GM23248 (cell line): Measurements from ENCODE around the gene CR1L. TPM values are rescaled to one million over a fixed set of nuclear protein-coding genes. Genes with fewer than 3 reads are reported as not detected.
"Not testable (repeated sequence)": the region's sequence is repeated elsewhere in the genome, so short reads cannot be mapped to it uniquely, and the experiment has no call there.

Source experiments
- DNase-seq: peaks from one replicate; pipeline ENCODE4 v3.0.0-alpha.2; 2015
- H2AFZ ChIP-seq: fragments of 200-600 bp; sonication (generic); 2 replicates; pipeline ENCODE4 v1.6.1; 2016; ENCODE audit warnings: antibody characterized with exemption
- H3F3A ChIP-seq: fragments of 200-600 bp; sonication (generic); 2 replicates; pipeline ENCODE4 v1.6.1; 2016; ENCODE audit warnings: mild to moderate bottlenecking, antibody characterized with exemption, mixed run types; ENCODE audit not compliant: insufficient read depth
- H3K27ac ChIP-seq: fragments of 200-600 bp; sonication (generic); 2 replicates; pipeline ENCODE4 v1.5.1; 2016; ENCODE audit warnings: mild to moderate bottlenecking
- H3K27me3 ChIP-seq: fragments of 200-600 bp; sonication (generic); replicated peaks from 2 replicates; pipeline ENCODE4 v1.6.1; 2016; ENCODE audit warnings: mild to moderate bottlenecking; ENCODE audit not compliant: insufficient read depth
- H3K36me3 ChIP-seq: fragments of 200-600 bp; sonication (generic); 2 replicates; pipeline ENCODE4 v1.6.1; 2016; ENCODE audit warnings: low read depth, mild to moderate bottlenecking
- H3K4me1 ChIP-seq: fragments of 200-600 bp; sonication (generic); 2 replicates; pipeline ENCODE4 v1.6.1; 2016; ENCODE audit warnings: mild to moderate bottlenecking; ENCODE audit not compliant: insufficient read depth
- H3K4me2 ChIP-seq: fragments of 200-600 bp; sonication (generic); one replicate; pipeline ENCODE4 v1.6.1; 2016; ENCODE audit warnings: mild to moderate bottlenecking; ENCODE audit not compliant: unreplicated experiment
- H3K4me3 ChIP-seq: fragments of 200-600 bp; sonication (generic); 2 replicates; pipeline ENCODE4 v1.5.1; 2016; ENCODE audit warnings: mild to moderate bottlenecking
- H3K79me2 ChIP-seq: fragments of 200-600 bp; sonication (generic); 2 replicates; pipeline ENCODE4 v1.6.1; 2016; ENCODE audit warnings: mild to moderate bottlenecking; ENCODE audit not compliant: insufficient read depth
- H3K9ac ChIP-seq: fragments of 200-600 bp; sonication (generic); 2 replicates; pipeline ENCODE4 v1.6.1; 2016; ENCODE audit warnings: mild to moderate bottlenecking
- H3K9me2 ChIP-seq: fragments of 200-600 bp; sonication (generic); 2 replicates; pipeline ENCODE4 v1.6.1; 2016; ENCODE audit warnings: mixed run types, mild to moderate bottlenecking, moderate library complexity; ENCODE audit not compliant: insufficient read depth
- H3K9me3 ChIP-seq: fragments of 200-600 bp; sonication (generic); one replicate; pipeline ENCODE4 v1.6.1; 2017; ENCODE audit warnings: low read depth
- H4K20me1 ChIP-seq: fragments of 200-600 bp; sonication (generic); 2 replicates; pipeline ENCODE4 v1.6.0; 2016; ENCODE audit not compliant: insufficient read depth
- EZH2 ChIP-seq: fragments of 200-600 bp; sonication (generic); IDR thresholded peaks from 2 replicates; pipeline ENCODE4 v1.6.1; 2018; ENCODE audit warnings: antibody characterized with exemption, mild to moderate bottlenecking; ENCODE audit not compliant: insufficient read depth, poor library complexity, severe bottlenecking
- EZH2phosphoT487 ChIP-seq: fragments of 200-600 bp; sonication (generic); IDR thresholded peaks from 2 replicates; pipeline ENCODE4 v1.6.1; 2018; ENCODE audit warnings: antibody characterized with exemption, moderate library complexity, mild to moderate bottlenecking, low read depth; ENCODE audit not compliant: insufficient read depth
- WGBS, 2 experiments: methylation state at CpG; one replicate each; pipeline ENCODE4 v1.1.6; 2015 to 2017; ENCODE audit warnings: low lambda C conversion rate in 2 of 2, low coverage in 1 of 2; ENCODE audit errors: missing lambda C conversion rate in 2 of 2; 5-methylcytosine and 5-hydroxymethylcytosine counted together
- in situ Hi-C: fragments of 300-500 bp; cut with MboI; formaldehyde crosslinking; loops from 2 replicates; pipeline ENCODE4 v1.15.0; 2020
- polyA plus RNA-seq: library from polyadenylated mRNA; unstranded; fragments of >200 nt; fragmentation: Nextera tagmentation; extraction: Ambion mirVana; gene quantifications from 2 replicates; pipeline ENCODE4 v1.2.1, GENCODE V29; 2016
- total RNA-seq: library from RNA; depleted of rRNA; stranded (reverse); fragments of >200 nt; shearing (Covaris generic); gene quantifications from 2 replicates; pipeline ENCODE4 v1.2.3, GENCODE V29; 2014

The CR1L gene
- total and polyA plus RNA-seq, 2 experiments from 2014 or later: not detected

DNA sequence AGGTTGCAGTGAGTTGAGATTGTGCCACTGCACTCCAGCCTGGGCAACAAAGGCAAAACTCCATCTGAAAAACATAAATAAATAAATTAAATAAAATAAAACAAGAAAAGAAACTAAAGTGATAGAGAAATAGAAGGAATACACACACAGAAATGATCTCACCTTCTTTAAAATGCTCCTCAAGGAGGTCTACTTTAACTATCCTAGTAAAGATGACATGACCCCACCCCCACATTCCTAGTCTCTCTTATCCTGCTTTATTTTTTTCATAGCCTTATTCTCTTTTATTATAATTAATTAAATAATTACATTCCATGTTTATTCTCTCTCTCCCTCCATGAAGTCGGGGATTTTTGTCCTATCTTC is 18.0 kb upstream of the CR1L start:
- no peak overlapping the region for H2AFZ ChIP-seq
- 0 out of 2 replicates have a peak, but pooled peaks cover 4% of the 10 kb centered on the region for H3K4me1 ChIP-seq
- no peaks in the 10 kb centered on the region for H3K79me2 ChIP-seq
- no peaks in the 10 kb centered on the region for H3F3A ChIP-seq
- no peak for DNase-seq
- H4K20me1 ChIP-seq: no peaks in the 10 kb centered on the region
- H3K9me3 ChIP-seq: no peaks in the 10 kb centered on the region
- no peak overlapping the region for H3K4me3 ChIP-seq
- H3K36me3 ChIP-seq: no peaks in the 10 kb centered on the region
- no peak overlapping the region for H3K4me2 ChIP-seq
- in situ Hi-C loops: no loop called here
- WGBS, 2 experiments: 87 to 90% methylated on average over 1 of the region's 1 CpG
- no peaks in the 10 kb centered on the region for H3K27me3 ChIP-seq
- no peaks in the 10 kb centered on the region for H3K9me2 ChIP-seq
- H3K9ac ChIP-seq: no peak overlapping the region
- no peak overlapping the region for H3K27ac ChIP-seq
- TF ChIP-seq EZH2 (no peak), EZH2phosphoT487 (no peak)

DNA sequence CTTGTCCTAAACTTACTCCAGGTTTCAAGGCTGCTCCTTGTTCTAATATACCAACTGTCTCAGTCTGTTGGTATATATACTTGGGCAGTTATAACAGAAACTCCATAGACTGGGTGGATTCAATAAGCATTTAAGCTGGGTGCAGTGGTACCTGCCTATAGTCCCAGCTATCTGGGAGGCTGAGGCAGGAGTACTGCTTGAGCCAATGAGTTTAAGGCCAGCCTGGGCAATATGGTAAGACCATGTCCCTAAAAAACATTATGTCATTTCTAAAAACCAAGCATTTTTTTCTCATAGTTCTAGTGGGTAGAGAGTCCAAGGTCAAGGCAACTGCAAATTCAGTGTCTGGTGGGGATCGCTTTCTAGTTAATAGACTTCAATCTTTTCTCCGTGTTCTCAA is 17.4 kb upstream of the CR1L start:
- Histone ChIP-seq H3F3A (no peaks in the 10 kb centered on the region), H3K79me2 (no peaks in the 10 kb centered on the region), H3K27ac (no peak overlapping the region), H3K4me3 (no peak overlapping the region), H2AFZ (no peak overlapping the region), H3K9me3 (no peaks in the 10 kb centered on the region), H3K27me3 (no peaks in the 10 kb centered on the region), H3K4me2 (no peak overlapping the region), H3K9ac (no peak overlapping the region), H3K9me2 (no peaks in the 10 kb centered on the region), H3K36me3 (no peaks in the 10 kb centered on the region), H4K20me1 (no peaks in the 10 kb centered on the region), H3K4me1 (0 out of 2 replicates have a peak, but pooled peaks cover 4% of the 10 kb centered on the region)
- no peak for DNase-seq
- TF ChIP-seq EZH2 (no peak), EZH2phosphoT487 (no peak)
- in situ Hi-C loops: no loop called here
- WGBS, 2 experiments: 91 to 95% methylated on average over 2 of the region's 2 CpGs

DNA sequence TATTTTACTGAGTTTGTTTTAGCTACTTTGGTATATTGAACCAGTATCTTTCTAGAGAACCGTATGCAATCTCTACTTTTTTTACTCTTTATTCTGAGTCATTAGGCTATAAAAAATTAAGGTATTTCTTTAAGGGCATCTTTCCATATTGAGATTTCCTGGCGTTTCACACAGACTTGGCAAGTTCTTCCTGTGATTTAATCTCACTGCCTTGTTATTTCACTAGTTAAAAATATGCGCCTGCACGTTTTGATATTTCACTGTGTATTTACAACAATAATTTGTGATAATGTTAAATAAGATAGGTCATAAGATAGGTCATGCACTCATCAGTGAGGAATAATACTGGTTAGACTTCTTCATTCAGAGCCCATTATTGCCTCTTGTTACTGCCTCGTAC is 16.2 kb upstream of the CR1L start:
- Histone ChIP-seq H3K4me1 (0 out of 2 replicates have a peak, but pooled peaks cover 4% of the 10 kb centered on the region), H3F3A (no peaks in the 10 kb centered on the region), H3K4me3 (no peak overlapping the region), H3K9ac (no peak overlapping the region), H2AFZ (no peak overlapping the region), H3K36me3 (no peaks in the 10 kb centered on the region), H4K20me1 (no peaks in the 10 kb centered on the region), H3K9me2 (no peaks in the 10 kb centered on the region), H3K4me2 (no peak overlapping the region), H3K27ac (no peak overlapping the region), H3K9me3 (no peaks in the 10 kb centered on the region), H3K27me3 (no peaks in the 10 kb centered on the region), H3K79me2 (no peaks in the 10 kb centered on the region)
- TF ChIP-seq EZH2phosphoT487 (no peak), EZH2 (no peak)
- in situ Hi-C loops: no loop called here
- 50 to 55% methylated on average over 5 of the region's 5 CpGs for WGBS, 2 experiments
- no peak for DNase-seq

DNA sequence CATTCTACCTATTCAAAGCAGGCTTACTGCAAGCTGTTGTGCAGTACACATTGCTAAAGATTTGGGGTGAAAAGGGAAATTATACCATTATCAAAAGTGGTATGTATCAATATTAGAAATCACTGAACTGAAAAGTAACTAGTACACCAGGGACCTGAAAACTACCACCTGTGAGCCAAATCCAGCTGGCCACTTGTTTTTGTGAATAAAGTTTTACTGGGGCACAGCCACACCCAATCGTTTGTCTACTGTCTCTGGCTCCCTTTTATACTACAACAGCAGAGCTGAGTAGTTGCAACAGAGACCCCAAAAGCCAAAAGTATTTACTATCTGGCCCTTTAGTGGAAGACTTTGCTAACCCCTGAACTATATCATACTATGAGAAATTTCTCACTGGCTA is 13.8 kb upstream of the CR1L start:
- no peak overlapping the region for H3K27ac ChIP-seq
- H4K20me1 ChIP-seq: no peaks in the 10 kb centered on the region
- TF ChIP-seq EZH2 (no peak), EZH2phosphoT487 (no peak)
- DNase-seq: no peak
- no peaks in the 10 kb centered on the region for H3K9me3 ChIP-seq
- H3K4me3 ChIP-seq: no peak overlapping the region
- WGBS, 2 experiments: 30 to 40% methylated on average over 1 of the region's 1 CpG
- H3K36me3 ChIP-seq: no peaks in the 10 kb centered on the region
- H3K4me1 ChIP-seq: 0 out of 2 replicates have a peak, but pooled peaks cover under 1% of the 10 kb centered on the region
- H3K27me3 ChIP-seq: no peaks in the 10 kb centered on the region
- in situ Hi-C loops: no loop called here
- H3K9me2 ChIP-seq: no peaks in the 10 kb centered on the region
- no peaks in the 10 kb centered on the region for H3F3A ChIP-seq
- no peaks in the 10 kb centered on the region for H3K79me2 ChIP-seq
- no peak overlapping the region; the same call in 1 of the 2 replicates for H2AFZ ChIP-seq
- no peak overlapping the region for H3K9ac ChIP-seq
- no peak overlapping the region for H3K4me2 ChIP-seq

DNA sequence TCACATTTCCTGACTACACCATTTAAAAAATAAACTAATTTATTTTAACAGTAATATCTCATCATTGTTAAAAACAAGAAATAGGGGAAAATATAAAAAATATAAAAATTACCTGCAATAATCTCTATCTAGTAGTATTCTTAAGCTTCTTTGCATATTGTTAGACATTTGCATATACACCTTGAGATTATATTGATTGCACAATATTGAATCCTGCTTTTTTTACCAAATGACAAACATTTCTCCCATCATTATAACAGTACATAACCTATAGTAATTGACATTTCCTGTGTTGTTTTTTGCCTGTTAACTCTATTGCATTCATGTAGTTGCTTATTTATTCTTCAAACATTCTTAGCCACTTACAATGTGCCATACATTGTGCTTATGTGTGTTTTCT is 11.7 kb upstream of the CR1L start:
- Histone ChIP-seq H3K9ac (no peak overlapping the region), H3K4me3 (no peak overlapping the region), H3K36me3 (no peaks in the 10 kb centered on the region), H2AFZ (no peak overlapping the region), H3F3A (no peaks in the 10 kb centered on the region), H4K20me1 (no peaks in the 10 kb centered on the region), H3K79me2 (no peaks in the 10 kb centered on the region), H3K27me3 (no peaks in the 10 kb centered on the region), H3K9me3 (no peaks in the 10 kb centered on the region), H3K9me2 (no peaks in the 10 kb centered on the region), H3K4me2 (no peak overlapping the region), H3K27ac (no peak overlapping the region), H3K4me1 (no peaks in the 10 kb centered on the region)
- DNase-seq: no peak
- TF ChIP-seq EZH2phosphoT487 (no peak), EZH2 (no peak)
- in situ Hi-C loops: no loop called here

DNA sequence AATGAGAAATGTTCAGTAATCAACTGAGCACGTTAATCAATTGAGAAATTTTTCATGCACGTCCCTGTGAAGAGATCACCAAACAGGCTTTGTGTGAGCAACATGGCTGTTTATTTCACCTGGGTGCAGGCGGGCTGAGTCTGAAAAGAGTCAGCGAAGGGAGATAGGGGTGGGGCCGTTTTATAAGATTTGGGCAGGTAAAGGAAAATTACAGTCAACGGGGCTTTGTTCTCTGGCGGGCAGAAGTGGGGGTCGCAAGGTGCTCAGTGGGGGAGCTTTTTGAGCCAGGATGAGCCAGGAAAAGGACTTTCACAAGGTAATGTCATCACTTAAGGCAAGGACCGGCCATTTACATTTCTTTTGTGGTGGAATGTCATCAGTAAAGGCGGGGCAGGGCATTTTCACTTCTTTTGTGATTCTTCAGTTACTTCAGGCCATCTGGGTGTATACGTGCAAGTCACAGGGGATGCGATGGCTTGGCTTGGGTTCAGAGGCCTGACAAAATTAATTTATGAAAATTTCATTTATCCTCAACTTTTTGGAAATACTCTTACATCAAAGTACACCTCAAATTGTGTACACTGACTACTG is 11.1 kb upstream of the CR1L start:
- H3F3A ChIP-seq, H4K20me1 ChIP-seq, H3K4me2 ChIP-seq, H3K27me3 ChIP-seq, H3K4me1 ChIP-seq, H3K27ac ChIP-seq, DNase-seq, H3K9me3 ChIP-seq, H3K9me2 ChIP-seq, H3K79me2 ChIP-seq, H3K36me3 ChIP-seq, H3K4me3 ChIP-seq, in situ Hi-C loops, H2AFZ ChIP-seq, H3K9ac ChIP-seq: not testable (repeated sequence)
- 70 to 71% methylated on average over 12 of the region's 12 CpGs for WGBS, 2 experiments

DNA sequence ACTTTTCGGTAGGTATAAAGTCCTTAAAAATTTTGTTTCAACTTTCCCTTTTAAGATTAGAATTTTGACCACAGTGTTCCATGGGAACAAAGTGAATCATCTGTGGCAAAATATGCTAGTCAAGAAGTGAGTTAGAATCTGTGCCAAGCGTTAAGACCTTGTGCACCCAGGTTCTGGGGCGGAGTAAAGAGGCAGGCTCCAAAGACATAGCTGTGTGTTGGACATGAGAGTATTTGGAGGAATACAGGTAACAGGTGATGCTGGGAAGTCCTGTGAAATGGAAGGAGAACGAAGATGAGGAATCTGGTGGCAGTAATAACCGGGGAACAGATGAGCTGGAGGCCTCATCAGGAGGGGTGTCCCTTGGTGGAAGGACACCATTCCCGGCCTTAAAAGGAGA is 10.6 kb upstream of the CR1L start:
- H3K4me2 ChIP-seq, H3K9me2 ChIP-seq, H3F3A ChIP-seq, H3K4me1 ChIP-seq, H4K20me1 ChIP-seq, DNase-seq, H3K9me3 ChIP-seq, H3K4me3 ChIP-seq, H3K36me3 ChIP-seq, H3K9ac ChIP-seq, H3K27ac ChIP-seq, H3K79me2 ChIP-seq, H3K27me3 ChIP-seq, H2AFZ ChIP-seq, in situ Hi-C loops: not testable (repeated sequence)
- 77 to 83% methylated on average over 6 of the region's 6 CpGs for WGBS, 2 experiments
